PFSK-1 (cell line): ENCODE data around the gene NOS1.

ENCODE experiments used
- FOXP2 ChIP-seq: optimal IDR thresholded peaks from 2 replicates; pipeline ENCODE3; 2011; ENCODE audit warnings: borderline replicate concordance, control low read depth, inconsistent platforms; ENCODE audit not compliant: insufficient read depth; ENCODE audit errors: extremely low read length, extremely low read depth
- POLR2AphosphoS5 ChIP-seq: IDR thresholded peaks from 2 replicates; pipeline ENCODE4 v1.6.1; 2012; ENCODE audit warnings: low read depth, mild to moderate bottlenecking, control low read depth, low read length, moderate library complexity
- REST ChIP-seq, 2 experiments: IDR thresholded peaks; 2 replicates each; pipeline versions ENCODE4 v1.6.1 to v1.8.0; 2011 to 2012; ENCODE audit warnings: low read depth in 2 of 2, low read length in 2 of 2, control low read depth in 1 of 2, inconsistent platforms in 1 of 2, mild to moderate bottlenecking in 1 of 2, moderate library complexity in 1 of 2; ENCODE audit not compliant: insufficient read depth in 1 of 2
- SIN3A ChIP-seq: IDR thresholded peaks from 2 replicates; pipeline ENCODE4 v1.6.1; 2012; ENCODE audit warnings: mild to moderate bottlenecking, low read length, moderate library complexity, borderline replicate concordance; ENCODE audit not compliant: insufficient read depth
- TAF1 ChIP-seq: IDR thresholded peaks from 2 replicates; pipeline ENCODE4 v1.6.1; 2012; ENCODE audit warnings: low read length, control low read depth, borderline replicate concordance; ENCODE audit not compliant: insufficient read depth

- TF ChIP-seq POLR2AphosphoS5 = no peak
- no peak for TF ChIP-seq FOXP2
- TF ChIP-seq REST (IDR thresholded peaks at IDR 0.05; ENCODE audit: insufficient read depth in 1 of 2, low read depth in 2 of 2, low read length in 2 of 2) = no peak
- no peak for TF ChIP-seq SIN3A
- no peak for TF ChIP-seq TAF1
Observed at GRCh38 chr12:117408161-117408791, 46.9 kb upstream of the NOS1 start.
